ENCODE data around the gene CLMN. TPM values are rescaled to one million over a fixed set of nuclear protein-coding genes. Genes with fewer than 3 reads are reported as not detected.

CLMN gene
- total and polyA plus RNA-seq, 9 of the 15 experiments (the other 6 are each of a cell fraction or from before 2014, with no cell fraction given): 0.01 to 0.18 (median 0.07) TPM; not detected in 4

DNA sequence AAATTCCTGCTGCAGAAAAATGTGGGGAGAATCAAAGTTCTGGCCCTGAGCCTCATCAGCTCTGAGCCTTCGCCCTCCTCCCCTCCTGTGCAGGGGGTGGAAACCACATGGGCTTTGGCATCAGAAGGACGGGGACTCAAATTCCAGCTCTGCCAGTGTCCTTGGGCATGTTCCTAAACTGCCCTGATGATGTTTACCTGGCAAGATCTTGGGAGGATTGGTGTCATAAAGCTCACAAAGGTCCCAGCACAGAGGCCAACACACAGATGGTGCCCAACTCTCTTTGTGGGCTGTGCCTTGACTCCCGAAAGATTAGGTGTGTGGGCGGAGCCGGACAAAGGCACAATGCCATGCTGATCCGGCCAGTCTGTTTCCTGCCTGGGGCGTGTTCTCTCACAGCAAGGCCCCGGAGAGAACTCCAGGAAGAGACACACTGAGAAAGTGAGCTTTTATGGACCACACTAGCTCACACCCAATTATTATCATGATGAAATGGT lies 20.5 kb upstream of the CLMN start:
- in situ Hi-C loops (cut with MboI) (no loop called here), intact Hi-C loops (cut with micrococcal nuclease) (no loop called here)
- no peak for DNase-seq (ENCODE audit: extremely low read depth in 1 of 4, low spot score in 3 of 4)
- H3K36me3 ChIP-seq (ENCODE audit: control insufficient read depth, insufficient read depth, low read length): no peaks in the 10 kb centered on the region
- no peak overlapping the region for H3K4me3 ChIP-seq
- H3K27ac ChIP-seq (ENCODE audit: extremely low read depth, low read depth, low read length): no peak overlapping the region
- ChIA-PET CTCF (ENCODE audit: low intra/inter-chr PET ratio) (no interaction called here), POLR2A (interaction anchor here (0.8 kb wide), 1 partner anchor 806 kb away, joined by 3 read pairs; no protein-coding TSS in a partner anchor)
- no TSS peak for BruUV-seq (replicated peaks)
- H2AFZ ChIP-seq (ENCODE audit: low read depth, low read length): no peak overlapping the region
- WGBS (ENCODE audit: insufficient coverage, low coverage, missing lambda C conversion rate): 0% methylated on average over 8 of the region's 8 CpGs
- TF ChIP-seq XRCC4 (IDR thresholded peaks at IDR 0.05; ENCODE audit: extremely low read depth, insufficient read depth, insufficient read length) (no peak), RNF2 (IDR thresholded peaks at IDR 0.05) (no peak), ZNF124 (CRISPR knock-in tag; IDR thresholded peaks at IDR 0.05) (no peak), TCF3 (CRISPR knock-in tag; IDR thresholded peaks at IDR 0.05) (no peak), TRIM24 (IDR thresholded peaks at IDR 0.05) (no peak), EP300 (IDR thresholded peaks at IDR 0.05; ENCODE audit: low read length) (no peak), ZNF134 (CRISPR knock-in tag; conservative IDR thresholded peaks at IDR 0.05) (no peak), NR2C2 (CRISPR knock-in tag; IDR thresholded peaks at IDR 0.05) (no peak), NR2C2 (tag; IDR thresholded peaks at IDR 0.05) (no peak)
- TF ChIP-seq, protein P1, sequence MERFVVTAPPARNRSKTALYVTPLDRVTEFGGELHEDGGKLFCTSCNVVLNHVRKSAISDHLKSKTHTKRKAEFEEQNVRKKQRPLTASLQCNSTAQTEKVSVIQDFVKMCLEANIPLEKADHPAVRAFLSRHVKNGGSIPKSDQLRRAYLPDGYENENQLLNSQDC (CRISPR knock-in tag; IDR thresholded peaks at IDR 0.05): no peak
- TF ChIP-seq, protein P2, sequence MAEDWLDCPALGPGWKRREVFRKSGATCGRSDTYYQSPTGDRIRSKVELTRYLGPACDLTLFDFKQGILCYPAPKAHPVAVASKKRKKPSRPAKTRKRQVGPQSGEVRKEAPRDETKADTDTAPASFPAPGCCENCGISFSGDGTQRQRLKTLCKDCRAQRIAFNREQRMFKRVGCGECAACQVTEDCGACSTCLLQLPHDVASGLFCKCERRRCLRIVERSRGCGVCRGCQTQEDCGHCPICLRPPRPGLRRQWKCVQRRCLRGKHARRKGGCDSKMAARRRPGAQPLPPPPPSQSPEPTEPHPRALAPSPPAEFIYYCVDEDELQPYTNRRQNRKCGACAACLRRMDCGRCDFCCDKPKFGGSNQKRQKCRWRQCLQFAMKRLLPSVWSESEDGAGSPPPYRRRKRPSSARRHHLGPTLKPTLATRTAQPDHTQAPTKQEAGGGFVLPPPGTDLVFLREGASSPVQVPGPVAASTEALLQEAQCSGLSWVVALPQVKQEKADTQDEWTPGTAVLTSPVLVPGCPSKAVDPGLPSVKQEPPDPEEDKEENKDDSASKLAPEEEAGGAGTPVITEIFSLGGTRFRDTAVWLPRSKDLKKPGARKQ (CRISPR knock-in tag; IDR thresholded peaks at IDR 0.05): no peak
- no peaks in the 10 kb centered on the region for H3K9me1 ChIP-seq (ENCODE audit: control insufficient read depth, insufficient read depth, low read length)
- no peaks in the 10 kb centered on the region for H3K9me3 ChIP-seq (replicated peaks; ENCODE audit: control insufficient read depth, insufficient read depth, low read depth, low read length)
- no peak overlapping the region for H3K4me2 ChIP-seq (ENCODE audit: insufficient read depth, low read length)
- ATAC-seq: no peak
- no peak overlapping the region for H3K9ac ChIP-seq (ENCODE audit: insufficient read depth in 1 of 2, low read depth in 2 of 2, low read length in 2 of 2)
- no peaks in the 10 kb centered on the region for H3K27me3 ChIP-seq (ENCODE audit: control insufficient read depth in 2 of 2, insufficient read depth in 2 of 2, low read length in 2 of 2)
- H3K79me2 ChIP-seq (ENCODE audit: control insufficient read depth, insufficient read depth, low read length): no peaks in the 10 kb centered on the region
- no peak for FAIRE-seq
- H3K4me1 ChIP-seq (replicated peaks in 1 of 2; ENCODE audit: control insufficient read depth in 2 of 2, insufficient read depth in 2 of 2, low read length in 2 of 2): no peaks in the 10 kb centered on the region
- H4K20me1 ChIP-seq (replicated peaks; ENCODE audit: control insufficient read depth, insufficient read depth, low read length): no peaks in the 10 kb centered on the region

All from K562 (cell line).